Effector memory CD4-positive, alpha-beta T cell (primary cell): ENCODE results near the gene THRSP.
A peak's percentile ranks its signal among the peaks of the same experiment; 100 is the strongest.
"Not testable (repeated sequence)": the region's sequence is repeated elsewhere in the genome, so short reads cannot be mapped to it uniquely, and the experiment has no call there.

Experiments used
- DNase-seq, 3 donors: peaks; one replicate each; pipeline ENCODE4 v3.0.0-alpha.2; 2020
- H3K27ac ChIP-seq: 2 replicates; pipeline ENCODE4 v1.7.0; 2013; ENCODE audit warnings: mild to moderate bottlenecking, low read length, moderate library complexity; ENCODE audit not compliant: insufficient read depth, poor library complexity, severe bottlenecking
- H3K27me3 ChIP-seq: replicated peaks from 2 replicates; pipeline ENCODE4 v1.7.0; 2013; ENCODE audit warnings: mild to moderate bottlenecking, low read length; ENCODE audit not compliant: insufficient read depth, control insufficient read depth, poor library complexity, severe bottlenecking
- H3K36me3 ChIP-seq: 2 replicates; pipeline ENCODE4 v1.7.0; 2013; ENCODE audit warnings: mild to moderate bottlenecking, low read length, moderate library complexity; ENCODE audit not compliant: control insufficient read depth, insufficient read depth
- H3K4me1 ChIP-seq: 2 replicates; pipeline ENCODE4 v1.7.0; 2013; ENCODE audit warnings: low read length, mild to moderate bottlenecking; ENCODE audit not compliant: control insufficient read depth, insufficient read depth, poor library complexity, severe bottlenecking
- H3K4me3 ChIP-seq: 2 replicates; pipeline ENCODE4 v1.7.0; 2013; ENCODE audit warnings: low read length, low read depth, mild to moderate bottlenecking; ENCODE audit not compliant: insufficient read depth, poor library complexity, severe bottlenecking
- H3K9me3 ChIP-seq: 2 replicates; pipeline ENCODE4 v1.7.0; 2013; ENCODE audit warnings: mild to moderate bottlenecking, low read length, moderate library complexity; ENCODE audit not compliant: control insufficient read depth

The THRSP gene

GRCh38 chr11:78038697-78039313, 24.9 kb upstream of the THRSP start:
- H3K9me3 ChIP-seq: no peaks in the 10 kb centered on the region
- no peak for DNase-seq
- H3K27me3 ChIP-seq: no peaks in the 10 kb centered on the region
- no peak overlapping the region for H3K27ac ChIP-seq
- H3K4me1 ChIP-seq: no peaks in the 10 kb centered on the region
- H3K4me3 ChIP-seq: no peak overlapping the region
- H3K36me3 ChIP-seq: no peaks in the 10 kb centered on the region

- DNase-seq: no peak
- Histone ChIP-seq H3K36me3 (no peaks in the 10 kb centered on the region), H3K27me3 (no peaks in the 10 kb centered on the region), H3K9me3 (no peaks in the 10 kb centered on the region), H3K4me1 (no peaks in the 10 kb centered on the region), H3K4me3 (no peak overlapping the region), H3K27ac (no peak overlapping the region)
These were observed 24.2 kb upstream of the THRSP start for GRCh38 chr11:78039391-78039918.

DNA sequence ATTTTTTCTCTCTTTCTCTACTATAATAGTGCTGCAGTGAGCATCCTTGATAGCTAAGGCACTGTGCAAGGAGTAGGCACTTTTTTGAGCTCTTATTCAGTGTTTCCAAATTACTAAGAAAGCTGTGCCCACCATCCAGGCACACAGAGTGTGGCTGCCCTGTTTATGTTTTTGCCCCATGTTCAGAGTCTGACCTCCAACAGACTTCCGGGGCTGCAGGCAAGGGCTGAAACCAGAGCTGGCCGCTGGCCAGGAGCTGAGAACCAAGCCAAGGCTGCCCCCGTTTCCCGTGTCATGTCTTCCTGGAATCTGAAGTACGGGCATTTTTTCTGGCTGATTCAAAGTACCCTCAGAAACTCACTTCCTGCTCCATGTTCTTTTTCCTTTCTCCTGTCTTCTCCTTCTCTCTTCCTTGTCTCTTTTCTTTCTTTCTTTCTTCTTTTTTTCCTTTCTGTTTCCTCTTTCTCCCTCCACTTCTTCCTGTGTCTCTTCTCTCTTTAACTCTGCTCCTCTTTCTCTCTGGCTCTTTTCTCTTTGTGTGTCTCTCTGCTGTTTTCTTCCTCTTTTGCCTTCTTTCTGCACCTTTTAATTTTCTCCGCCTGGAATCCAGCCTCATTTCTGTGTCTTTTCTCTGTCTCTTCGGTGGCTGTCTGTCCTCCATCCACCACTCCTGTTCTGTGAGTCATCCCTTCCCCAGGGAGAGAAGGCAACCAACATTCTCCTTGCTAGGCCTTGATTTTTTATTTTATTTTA, 23.6 kb upstream of the THRSP start:
- DNase-seq: no peak
- Histone ChIP-seq H3K27me3 (no peaks in the 10 kb centered on the region), H3K4me3 (no peak overlapping the region), H3K4me1 (no peaks in the 10 kb centered on the region), H3K27ac (no peak overlapping the region), H3K36me3 (no peaks in the 10 kb centered on the region), H3K9me3 (no peaks in the 10 kb centered on the region)

- Histone ChIP-seq H3K4me3 (no peak overlapping the region), H3K9me3 (no peaks in the 10 kb centered on the region), H3K36me3 (no peaks in the 10 kb centered on the region), H3K4me1 (no peaks in the 10 kb centered on the region), H3K27me3 (no peaks in the 10 kb centered on the region), H3K27ac (no peak overlapping the region)
- no peak for DNase-seq
These were observed 22.8 kb upstream of the THRSP start for GRCh38 chr11:78040691-78041379.

- DNase-seq, H3K27me3 ChIP-seq, H3K36me3 ChIP-seq, H3K4me3 ChIP-seq, H3K9me3 ChIP-seq, H3K27ac ChIP-seq, H3K4me1 ChIP-seq: not testable (repeated sequence)
These were observed 22.3 kb upstream of the THRSP start for GRCh38 chr11:78041380-78041719.

DNA sequence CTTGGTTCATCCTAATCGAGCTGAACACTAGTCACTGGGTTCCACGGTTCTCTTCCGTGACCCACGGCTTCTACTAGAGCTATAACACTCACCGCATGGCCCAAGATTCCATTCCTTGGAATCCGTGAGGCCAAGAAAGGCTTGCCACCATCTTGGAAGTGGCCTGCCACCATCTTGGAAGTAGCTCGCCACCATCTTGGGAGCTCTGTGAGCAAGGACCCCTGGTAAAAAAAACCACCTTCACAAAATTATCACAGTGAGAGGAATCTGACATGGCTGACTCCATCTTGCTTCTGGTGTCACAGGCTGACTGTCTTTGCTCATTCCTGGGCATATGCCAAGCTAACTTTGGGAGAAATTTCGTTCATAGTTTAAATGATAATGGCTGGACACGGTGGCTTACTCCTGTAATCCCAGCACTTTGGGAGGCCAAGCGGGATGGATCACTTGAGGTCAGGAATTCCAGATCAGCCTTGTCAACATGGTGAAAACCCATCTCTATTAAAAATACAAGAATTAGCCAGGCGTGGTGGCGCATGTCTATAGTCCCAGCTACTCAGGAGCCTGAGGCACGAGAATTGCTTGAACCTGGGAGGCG, 21.7 kb upstream of the THRSP start:
- no peak for DNase-seq
- no peak overlapping the region for H3K27ac ChIP-seq
- no peaks in the 10 kb centered on the region for H3K9me3 ChIP-seq
- no peaks in the 10 kb centered on the region for H3K27me3 ChIP-seq
- H3K4me3 ChIP-seq: no peak overlapping the region
- H3K36me3 ChIP-seq: no peaks in the 10 kb centered on the region
- peaks cover 6% of the 10 kb centered on the region for H3K4me1 ChIP-seq

DNA sequence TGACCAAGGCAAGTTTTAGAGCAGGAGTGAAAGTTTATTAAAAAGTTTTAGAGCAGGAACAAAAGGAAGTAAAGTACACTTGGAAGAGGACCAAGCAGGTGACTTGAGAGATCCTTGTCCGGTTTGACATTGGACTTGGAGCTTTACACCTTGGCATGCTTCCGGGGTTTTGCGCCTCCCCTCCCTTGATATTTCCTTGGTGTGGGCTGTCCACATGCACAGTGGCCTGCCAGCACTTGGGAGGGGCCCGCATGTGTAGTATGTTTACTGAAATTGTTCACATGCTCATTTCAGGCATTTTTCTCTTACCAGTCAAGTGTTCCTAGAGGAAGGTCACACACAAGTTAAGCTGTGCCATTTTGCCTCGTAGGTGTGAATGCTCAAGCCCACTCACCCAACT, 19.0 kb upstream of the THRSP start:
- H3K9me3 ChIP-seq: no peaks in the 10 kb centered on the region
- DNase-seq: no peak
- H3K36me3 ChIP-seq: no peaks in the 10 kb centered on the region
- H3K4me1 ChIP-seq: peaks cover 6% of the 10 kb centered on the region
- no peaks in the 10 kb centered on the region for H3K27me3 ChIP-seq
- H3K4me3 ChIP-seq: no peak overlapping the region
- H3K27ac ChIP-seq: no peak overlapping the region

DNA sequence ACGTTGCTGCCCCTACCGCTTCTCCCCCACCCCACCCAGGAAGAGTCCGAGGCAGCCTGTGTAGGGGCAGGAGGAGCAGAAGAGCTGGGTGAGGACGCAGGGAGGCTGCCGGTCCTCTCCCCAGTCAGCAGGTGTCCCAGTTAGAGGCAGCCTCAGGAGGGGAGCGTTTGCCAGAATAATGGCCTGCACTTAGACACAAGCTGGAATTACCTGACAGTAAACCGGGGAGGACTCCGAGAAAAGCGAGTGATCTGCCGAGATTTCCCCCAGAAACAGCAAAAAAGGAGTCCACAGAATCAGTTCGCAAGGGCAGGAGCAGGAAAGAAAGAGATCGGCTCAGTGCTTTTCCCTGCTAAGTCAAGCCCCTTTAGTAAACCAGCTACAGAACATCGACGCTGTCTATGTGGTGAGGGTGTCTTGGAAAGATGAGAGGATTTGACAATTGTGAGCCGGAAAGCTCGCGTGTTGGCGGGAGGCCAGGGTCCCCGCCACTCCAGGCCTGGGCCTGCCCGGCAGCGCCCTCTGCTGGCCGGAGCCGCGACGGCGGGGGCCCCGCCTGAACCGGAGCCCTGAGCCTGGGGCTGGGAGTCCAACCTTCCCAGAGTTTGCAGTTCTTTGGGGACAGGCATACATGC, 17.7 kb upstream of the THRSP start:
- Histone ChIP-seq H3K27ac (no peak overlapping the region), H3K4me1 (peaks cover 6% of the 10 kb centered on the region), H3K36me3 (no peaks in the 10 kb centered on the region), H3K9me3 (no peaks in the 10 kb centered on the region), H3K27me3 (no peaks in the 10 kb centered on the region), H3K4me3 (peak overlapping the region; percentile 16)
- DNase-seq: peak; percentile 49 to 56 (median 53)

GRCh38 chr11:78046486-78046854, 17.2 kb upstream of the THRSP start:
- Histone ChIP-seq H3K36me3 (no peaks in the 10 kb centered on the region), H3K27ac (no peak overlapping the region), H3K27me3 (no peaks in the 10 kb centered on the region), H3K9me3 (no peaks in the 10 kb centered on the region), H3K4me1 (peaks cover 6% of the 10 kb centered on the region), H3K4me3 (no peak overlapping the region)
- DNase-seq: no peak
